HG02763 (cell line): ENCODE measurements around the gene PIK3CD.
"Not testable (repeated sequence)": the region's sequence is repeated elsewhere in the genome, so short reads cannot be mapped to it uniquely, and the experiment has no call there.

Experiments used
- ATAC-seq: cut with Tn5 transposase; IDR thresholded peaks from one replicate; pipeline ENCODE4 v1.9.1; 2021; ENCODE audit warnings: mild to moderate bottlenecking, moderate library complexity; ENCODE audit not compliant: unreplicated experiment

PIK3CD gene

GRCh38 chr1:9731051-9731537, 79.6 kb downstream of the PIK3CD start:
- no peak for ATAC-seq

- no peak for ATAC-seq
Observed at GRCh38 chr1:9731561-9731960, 80.0 kb downstream of the PIK3CD start.

GRCh38 chr1:9732123-9732971, 80.8 kb downstream of the PIK3CD start:
- ATAC-seq, result no peak

- no peak for ATAC-seq
Observed at GRCh38 chr1:9733160-9733789, 81.7 kb downstream of the PIK3CD start.

- ATAC-seq, result no peak
Observed at GRCh38 chr1:9735800-9736199, 84.3 kb downstream of the PIK3CD start.

- ATAC-seq, result no peak
Observed at GRCh38 chr1:9736241-9736640, 84.7 kb downstream of the PIK3CD start.

GRCh38 chr1:9737057-9737456, 85.5 kb downstream of the PIK3CD start:
- ATAC-seq, result no peak

GRCh38 chr1:9737671-9738070, 86.1 kb downstream of the PIK3CD start:
- ATAC-seq, result no peak

- ATAC-seq, result no peak
Observed at GRCh38 chr1:9744106-9744799, 92.7 kb downstream of the PIK3CD start.

- no peak for ATAC-seq
Observed at GRCh38 chr1:9746211-9746610, 94.7 kb downstream of the PIK3CD start.

- ATAC-seq, result no peak
Observed at GRCh38 chr1:9746651-9747050, 95.1 kb downstream of the PIK3CD start.

GRCh38 chr1:9748391-9748790, 96.9 kb downstream of the PIK3CD start:
- ATAC-seq, result not testable (repeated sequence)

GRCh38 chr1:9749361-9749760, 97.8 kb downstream of the PIK3CD start:
- ATAC-seq, result no peak

GRCh38 chr1:9751971-9752370, 100.4 kb downstream of the PIK3CD start:
- no peak for ATAC-seq

GRCh38 chr1:9753121-9753531, 101.6 kb downstream of the PIK3CD start:
- ATAC-seq, result no peak

GRCh38 chr1:9755441-9755995, 104.0 kb downstream of the PIK3CD start:
- ATAC-seq, result no peak

- no peak for ATAC-seq
Observed at GRCh38 chr1:9758559-9759121, 107.1 kb downstream of the PIK3CD start.

GRCh38 chr1:9759939-9760338, 108.4 kb downstream of the PIK3CD start:
- no peak for ATAC-seq

GRCh38 chr1:9760824-9761223, 109.3 kb downstream of the PIK3CD start:
- no peak for ATAC-seq

GRCh38 chr1:9761855-9762254, 110.3 kb downstream of the PIK3CD start:
- no peak for ATAC-seq

GRCh38 chr1:9762446-9762845, 110.9 kb downstream of the PIK3CD start:
- ATAC-seq, result not testable (repeated sequence)
